HUES6 (cell line): ENCODE measurements around the gene NTN1.

Source experiments
- H3K27ac ChIP-seq: 2 replicates; pipeline ENCODE4 v1.7.0; 2013; ENCODE audit warnings: low read depth, mild to moderate bottlenecking, low read length, inconsistent platforms
- H3K27me3 ChIP-seq: 2 replicates; pipeline ENCODE4 v1.6.1; 2013; ENCODE audit warnings: low read length; ENCODE audit not compliant: control insufficient read depth, insufficient read depth
- H3K36me3 ChIP-seq: 2 replicates; pipeline ENCODE4 v1.6.1; 2013; ENCODE audit warnings: low read length; ENCODE audit not compliant: control insufficient read depth, insufficient read depth
- H3K4me1 ChIP-seq: 2 replicates; pipeline ENCODE4 v1.6.1; 2013; ENCODE audit warnings: low read length; ENCODE audit not compliant: control insufficient read depth, insufficient read depth
- H3K4me3 ChIP-seq: 2 replicates; pipeline ENCODE4 v1.5.1; 2013; ENCODE audit warnings: low read depth, low read length
- H3K9ac ChIP-seq: one replicate; pipeline ENCODE4 v1.6.1; 2013; ENCODE audit warnings: mild to moderate bottlenecking, low read length
- H3K9me3 ChIP-seq: 2 replicates; pipeline ENCODE4 v1.6.1; 2013; ENCODE audit warnings: low read depth, low read length; ENCODE audit not compliant: control insufficient read depth, insufficient read depth

NTN1 gene

GRCh38 chr17:9023392-9024218 lies 2.3 kb downstream of the NTN1 start:
- Histone ChIP-seq H3K27me3 (peaks cover 83% of the 10 kb centered on the region), H3K4me3 (peak overlapping the region; percentile 65), H3K4me1 (peaks cover 52% of the 10 kb centered on the region), H3K9ac (peak overlapping the region; percentile 49), H3K36me3 (no peaks in the 10 kb centered on the region), H3K9me3 (no peaks in the 10 kb centered on the region), H3K27ac (no peak overlapping the region)

- peaks cover 80% of the 10 kb centered on the region for H3K27me3 ChIP-seq
- H3K27ac ChIP-seq, result no peak overlapping the region
- no peak overlapping the region for H3K9ac ChIP-seq
- H3K4me1 ChIP-seq, result peaks cover 58% of the 10 kb centered on the region
- no peaks in the 10 kb centered on the region for H3K36me3 ChIP-seq
- H3K9me3 ChIP-seq, result no peaks in the 10 kb centered on the region
- H3K4me3 ChIP-seq, result peak overlapping the region; percentile 47
Measured at GRCh38 chr17:9024497-9024896, 3.2 kb downstream of the NTN1 start.

GRCh38 chr17:9026741-9027140 lies 5.4 kb downstream of the NTN1 start:
- no peak overlapping the region for H3K27ac ChIP-seq
- peaks cover 51% of the 10 kb centered on the region for H3K4me1 ChIP-seq
- H3K27me3 ChIP-seq, result peaks cover 61% of the 10 kb centered on the region

GRCh38 chr17:9028202-9028987 lies 7.1 kb downstream of the NTN1 start:
- H3K27me3 ChIP-seq, result peaks cover 44% of the 10 kb centered on the region
- no peak overlapping the region for H3K4me3 ChIP-seq
- no peak overlapping the region for H3K9ac ChIP-seq
- no peaks in the 10 kb centered on the region for H3K36me3 ChIP-seq
- peaks cover 42% of the 10 kb centered on the region for H3K4me1 ChIP-seq
- H3K27ac ChIP-seq, result no peak overlapping the region
- H3K9me3 ChIP-seq, result no peaks in the 10 kb centered on the region

More at GRCh38 chr17:9026741-9027140, 5.4 kb downstream of the NTN1 start:
- Histone ChIP-seq H3K9ac (no peak overlapping the region), H3K36me3 (no peaks in the 10 kb centered on the region), H3K9me3 (no peaks in the 10 kb centered on the region), H3K4me3 (no peak overlapping the region)

GRCh38 chr17:9028988-9029570 lies 7.8 kb downstream of the NTN1 start:
- peaks cover 37% of the 10 kb centered on the region for H3K27me3 ChIP-seq
- no peak overlapping the region for H3K4me3 ChIP-seq
- no peaks in the 10 kb centered on the region for H3K9me3 ChIP-seq
- peaks cover 35% of the 10 kb centered on the region for H3K4me1 ChIP-seq
- H3K27ac ChIP-seq, result no peak overlapping the region
- H3K36me3 ChIP-seq, result no peaks in the 10 kb centered on the region
- no peak overlapping the region for H3K9ac ChIP-seq

GRCh38 chr17:9032151-9032550 lies 10.8 kb downstream of the NTN1 start:
- no peaks in the 10 kb centered on the region for H3K36me3 ChIP-seq
- no peak overlapping the region for H3K9ac ChIP-seq
- H3K9me3 ChIP-seq, result no peaks in the 10 kb centered on the region
- H3K27ac ChIP-seq, result no peak overlapping the region
- peaks cover 10% of the 10 kb centered on the region; the same call in 1 of the 2 replicates for H3K27me3 ChIP-seq
- H3K4me3 ChIP-seq, result no peak overlapping the region
- H3K4me1 ChIP-seq, result peaks cover 15% of the 10 kb centered on the region

- Histone ChIP-seq H3K9ac (no peak overlapping the region), H3K4me1 (peaks cover 15% of the 10 kb centered on the region), H3K4me3 (no peak overlapping the region), H3K27ac (no peak overlapping the region), H3K36me3 (no peaks in the 10 kb centered on the region), H3K9me3 (no peaks in the 10 kb centered on the region), H3K27me3 (peaks cover 10% of the 10 kb centered on the region; the same call in 1 of the 2 replicates)
Measured at GRCh38 chr17:9032583-9032982, 11.3 kb downstream of the NTN1 start.

GRCh38 chr17:9035249-9035648 lies 13.9 kb downstream of the NTN1 start:
- no peak overlapping the region for H3K9ac ChIP-seq

GRCh38 chr17:9036336-9036735 lies 15.0 kb downstream of the NTN1 start:
- Histone ChIP-seq H3K27ac (no peak overlapping the region), H3K4me3 (no peak overlapping the region), H3K27me3 (no peaks in the 10 kb centered on the region), H3K9me3 (peaks cover 8% of the 10 kb centered on the region; the same call in 1 of the 2 replicates), H3K4me1 (no peaks in the 10 kb centered on the region; the same call in 1 of the 2 replicates), H3K36me3 (no peaks in the 10 kb centered on the region), H3K9ac (no peak overlapping the region)

More at GRCh38 chr17:9035249-9035648, 13.9 kb downstream of the NTN1 start:
- Histone ChIP-seq H3K36me3 (no peaks in the 10 kb centered on the region), H3K4me1 (no peaks in the 10 kb centered on the region; the same call in 1 of the 2 replicates), H3K27ac (no peak overlapping the region), H3K27me3 (no peaks in the 10 kb centered on the region), H3K4me3 (no peak overlapping the region), H3K9me3 (peaks cover 8% of the 10 kb centered on the region; the same call in 1 of the 2 replicates)

GRCh38 chr17:9037736-9038135 lies 16.4 kb downstream of the NTN1 start:
- no peaks in the 10 kb centered on the region for H3K36me3 ChIP-seq
- peaks cover 8% of the 10 kb centered on the region; the same call in 1 of the 2 replicates for H3K9me3 ChIP-seq
- H3K9ac ChIP-seq, result no peak overlapping the region
- no peaks in the 10 kb centered on the region for H3K27me3 ChIP-seq
- H3K4me1 ChIP-seq, result no peaks in the 10 kb centered on the region; the same call in 1 of the 2 replicates
- no peak overlapping the region for H3K27ac ChIP-seq
- H3K4me3 ChIP-seq, result no peak overlapping the region
